ENCODE results near the gene RPS6KB2. TPM values are rescaled to one million over a fixed set of nuclear protein-coding genes. Genes with fewer than 3 reads are reported as not detected.
A peak's percentile ranks its signal among the peaks of the same experiment; 100 is the strongest.
"Not testable (repeated sequence)": the region's sequence is repeated elsewhere in the genome, so short reads cannot be mapped to it uniquely, and the experiment has no call there.

The RPS6KB2 gene
- total RNA-seq, 1 donor from 2014 or later: 83.1 TPM

DNA sequence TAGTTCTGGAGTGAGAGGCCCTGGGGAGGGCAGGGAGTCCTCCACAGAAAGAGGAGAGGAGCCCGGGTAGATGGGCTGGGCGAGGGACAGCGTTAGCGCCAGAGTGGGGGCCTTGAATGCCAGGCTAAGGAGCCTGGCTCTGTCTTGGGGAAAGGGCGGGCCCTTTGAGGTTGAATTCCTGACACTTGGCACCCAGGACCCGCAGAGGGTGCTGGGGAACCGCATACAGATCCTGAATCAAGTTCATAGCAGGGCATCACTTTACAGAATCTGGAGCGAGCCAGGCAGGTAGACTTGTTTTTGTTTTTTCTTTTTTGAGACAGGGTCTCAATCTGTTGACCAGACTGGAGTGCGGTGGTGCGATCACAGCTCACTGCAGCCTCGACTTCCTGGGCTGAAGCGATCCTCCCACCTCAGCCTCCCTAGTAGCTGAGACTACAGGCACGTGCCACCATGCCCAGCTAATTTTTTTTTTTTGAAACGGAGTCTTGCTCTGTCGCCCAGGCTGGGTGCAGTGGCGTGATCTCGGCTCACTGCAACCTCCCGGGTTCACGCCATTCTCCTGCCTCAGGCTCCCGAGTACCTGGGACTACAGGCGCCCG lies 6.8 kb upstream of the RPS6KB2 start:
- peaks cover 6% of the 10 kb centered on the region for H3K27me3 Mint-ChIP-seq
- H3K9me3 Mint-ChIP-seq: no peaks in the 10 kb centered on the region
- peaks cover 31% of the 10 kb centered on the region for H3K4me1 Mint-ChIP-seq
- intact Hi-C loops (cut with micrococcal nuclease): loop anchor here (1.0 to 10.0 kb wide), 2 partner anchors 20 to 183 kb away; partner anchors contain the start of genes NDUFV1 and PPP1CA
- no peaks in the 10 kb centered on the region for H3K36me3 Mint-ChIP-seq (ENCODE audit: low read depth)
- H3K27ac Mint-ChIP-seq: peak overlapping the region; percentile 72
- peak overlapping the region; percentile 77 for H3K4me3 Mint-ChIP-seq
- no peak for DNase-seq

DNA sequence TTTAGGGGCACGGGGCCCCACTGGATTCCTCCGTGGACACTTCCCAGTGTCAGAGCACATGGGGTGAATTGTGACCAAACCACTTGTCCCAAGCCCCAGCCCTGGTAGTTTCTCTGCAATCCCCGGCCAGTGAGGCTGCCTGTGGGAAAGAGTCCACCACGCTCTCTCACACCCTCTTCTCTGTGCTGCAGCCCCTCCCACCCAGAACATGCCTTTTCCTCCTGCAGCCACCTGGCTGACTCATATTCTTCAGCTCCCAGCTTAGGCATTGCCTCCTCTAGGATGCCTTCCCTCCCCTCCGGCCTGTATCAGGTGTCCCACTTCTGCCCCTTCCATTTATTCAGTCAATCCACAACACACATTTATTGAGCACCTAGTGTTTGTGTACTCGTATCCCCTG lies 5.4 kb upstream of the RPS6KB2 start:
- Mint-ChIP-seq H3K27ac (no peak overlapping the region), H3K36me3 (ENCODE audit: low read depth) (no peaks in the 10 kb centered on the region), H3K4me3 (peak overlapping the region; percentile 39), H3K9me3 (no peaks in the 10 kb centered on the region), H3K27me3 (peaks cover 2% of the 10 kb centered on the region), H3K4me1 (peaks cover 30% of the 10 kb centered on the region)
- intact Hi-C loops (cut with micrococcal nuclease): loop anchor here (10.0 kb wide), 1 partner anchor 182 kb away; the partner anchor contains the start of gene NDUFV1
- no peak for DNase-seq

DNA sequence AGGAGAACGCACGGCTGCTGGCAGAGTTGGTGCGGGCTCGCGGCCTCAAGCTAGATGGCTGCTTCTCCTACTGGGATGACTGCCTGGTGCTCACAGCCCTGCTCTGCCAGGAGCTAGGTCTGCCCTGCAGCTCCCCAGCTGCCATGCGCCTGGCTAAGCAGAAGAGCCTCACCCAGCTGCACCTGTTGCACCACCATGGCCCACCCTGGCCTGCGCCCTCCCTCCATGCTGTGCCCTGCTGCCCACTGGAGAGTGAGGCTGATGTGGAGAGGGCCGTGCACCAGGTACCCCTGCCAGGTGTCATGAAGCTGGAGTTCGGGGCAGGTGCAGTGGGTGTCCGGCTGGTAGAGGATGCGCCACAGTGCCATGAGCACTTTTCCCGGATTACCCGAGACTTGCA lies 4.8 kb upstream of the RPS6KB2 start:
- intact Hi-C loops (cut with micrococcal nuclease): loop anchor here (10.0 kb wide), 1 partner anchor 181 kb away; the partner anchor contains the start of gene NDUFV1
- Mint-ChIP-seq H3K36me3 (ENCODE audit: low read depth) (peaks cover 3% of the 10 kb centered on the region), H3K27ac (no peak overlapping the region), H3K9me3 (no peaks in the 10 kb centered on the region), H3K4me3 (no peak overlapping the region), H3K4me1 (peaks cover 30% of the 10 kb centered on the region), H3K27me3 (no peaks in the 10 kb centered on the region)
- no peak for DNase-seq

DNA sequence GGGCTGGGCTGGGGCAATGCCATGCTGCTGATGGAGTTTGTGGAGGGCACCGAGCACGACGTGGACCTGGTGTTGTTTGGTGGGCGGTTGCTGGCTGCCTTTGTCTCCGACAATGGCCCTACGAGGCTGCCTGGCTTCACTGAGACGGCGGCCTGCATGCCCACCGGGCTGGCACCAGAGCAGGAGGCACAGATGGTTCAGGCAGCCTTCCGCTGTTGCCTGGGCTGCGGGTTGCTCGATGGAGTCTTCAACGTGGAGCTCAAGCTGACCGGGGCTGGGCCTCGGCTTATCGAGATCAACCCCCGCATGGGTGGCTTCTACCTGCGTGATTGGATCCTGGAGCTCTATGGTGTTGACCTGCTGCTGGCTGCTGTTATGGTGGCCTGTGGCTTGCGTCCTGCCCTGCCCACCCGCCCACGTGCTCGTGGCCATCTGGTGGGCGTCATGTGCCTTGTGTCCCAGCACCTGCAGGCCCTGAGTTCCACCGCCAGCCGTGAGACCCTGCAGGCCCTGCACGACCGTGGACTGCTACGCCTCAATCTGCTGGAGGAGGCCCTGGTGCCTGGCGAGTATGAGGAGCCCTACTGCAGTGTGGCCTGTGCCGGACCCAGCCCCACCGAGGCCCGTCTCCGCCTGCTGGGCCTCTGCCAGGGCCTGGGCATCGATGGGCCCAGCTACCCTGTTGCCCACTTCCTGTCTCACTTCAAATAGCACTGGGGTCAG lies 4.2 kb upstream of the RPS6KB2 start:
- no peak overlapping the region for H3K27ac Mint-ChIP-seq
- H3K36me3 Mint-ChIP-seq (ENCODE audit: low read depth): peaks cover 3% of the 10 kb centered on the region
- no peaks in the 10 kb centered on the region for H3K27me3 Mint-ChIP-seq
- intact Hi-C loops (cut with micrococcal nuclease): loop anchor here (10.0 kb wide), 1 partner anchor 181 kb away; the partner anchor contains the start of gene NDUFV1
- H3K4me3 Mint-ChIP-seq: no peak overlapping the region
- DNase-seq: no peak
- no peaks in the 10 kb centered on the region for H3K9me3 Mint-ChIP-seq
- H3K4me1 Mint-ChIP-seq: peaks cover 29% of the 10 kb centered on the region

DNA sequence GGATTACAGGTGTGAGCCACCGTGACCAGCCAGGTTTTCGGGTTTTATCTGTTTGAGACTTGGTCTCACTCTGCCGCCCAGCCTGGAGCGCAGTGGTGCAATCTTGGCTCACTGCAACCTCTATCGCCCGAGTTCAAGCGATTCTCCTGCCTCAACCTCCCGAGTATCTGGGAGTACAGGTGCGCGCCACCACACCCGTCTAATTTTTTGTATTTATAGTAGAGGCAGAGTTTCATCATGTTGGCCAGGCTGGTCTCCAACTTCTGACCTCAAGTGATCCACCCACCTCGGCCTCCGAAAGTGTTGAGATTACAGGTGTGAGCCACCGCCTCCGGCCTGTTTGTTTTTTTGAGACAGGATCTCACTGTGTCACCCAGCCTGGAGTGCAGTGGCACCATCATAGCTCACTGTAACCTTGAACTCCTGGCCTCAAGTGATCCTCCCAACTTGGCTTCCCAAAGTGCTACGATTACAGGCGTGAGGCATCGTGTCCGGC lies 882 bp upstream of the RPS6KB2 start:
- not testable (repeated sequence) for H3K27me3 Mint-ChIP-seq, H3K9me3 Mint-ChIP-seq, DNase-seq
- peak overlapping the region; percentile 98 for H3K4me3 Mint-ChIP-seq
- peaks cover 31% of the 10 kb centered on the region for H3K4me1 Mint-ChIP-seq
- intact Hi-C loops (cut with micrococcal nuclease): loop anchor here (10.0 kb wide), 1 partner anchor 177 kb away; the partner anchor contains the start of gene NDUFV1
- H3K36me3 Mint-ChIP-seq (ENCODE audit: low read depth): peaks cover 20% of the 10 kb centered on the region
- H3K27ac Mint-ChIP-seq: peak overlapping the region; percentile 97

DNA sequence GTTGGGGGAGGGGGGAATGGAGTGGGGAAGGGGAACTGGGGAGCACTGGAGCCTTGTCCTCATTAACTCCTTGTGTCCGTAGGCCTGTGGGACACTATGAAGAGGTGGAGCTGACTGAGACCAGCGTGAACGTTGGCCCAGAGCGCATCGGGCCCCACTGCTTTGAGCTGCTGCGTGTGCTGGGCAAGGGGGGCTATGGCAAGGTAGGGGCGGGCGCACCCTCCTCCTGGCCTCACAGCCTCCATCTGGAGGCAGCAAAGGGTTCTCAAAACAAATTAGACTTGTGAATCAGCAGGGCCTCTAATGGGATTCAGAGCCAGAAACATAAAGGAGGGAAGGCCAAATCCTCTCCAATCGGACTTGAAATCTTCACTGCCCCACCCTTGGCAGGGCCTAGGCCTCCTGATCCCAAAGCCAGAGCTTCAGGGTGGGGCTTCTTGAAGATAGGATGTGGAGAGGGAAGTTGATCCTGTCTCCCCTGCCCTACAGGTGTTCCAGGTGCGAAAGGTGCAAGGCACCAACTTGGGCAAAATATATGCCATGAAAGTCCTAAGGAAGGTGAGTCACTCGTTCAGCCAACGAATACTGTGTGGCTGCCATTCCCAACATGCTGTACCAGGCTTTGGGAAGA lies 859 bp downstream of the RPS6KB2 start:
- no peaks in the 10 kb centered on the region for H3K27me3 Mint-ChIP-seq
- H3K9me3 Mint-ChIP-seq: no peaks in the 10 kb centered on the region
- intact Hi-C loops (cut with micrococcal nuclease): loop anchor here (2.0 to 10.0 kb wide), 2 partner anchors 76 to 176 kb away; partner anchors contain the start of genes NDUFV1 and POLD4
- H3K4me1 Mint-ChIP-seq: peaks cover 30% of the 10 kb centered on the region
- peak overlapping the region; percentile 98 for H3K4me3 Mint-ChIP-seq
- no peak for DNase-seq
- peak overlapping the region; percentile 97 for H3K27ac Mint-ChIP-seq
- H3K36me3 Mint-ChIP-seq (ENCODE audit: low read depth): peaks cover 24% of the 10 kb centered on the region

DNA sequence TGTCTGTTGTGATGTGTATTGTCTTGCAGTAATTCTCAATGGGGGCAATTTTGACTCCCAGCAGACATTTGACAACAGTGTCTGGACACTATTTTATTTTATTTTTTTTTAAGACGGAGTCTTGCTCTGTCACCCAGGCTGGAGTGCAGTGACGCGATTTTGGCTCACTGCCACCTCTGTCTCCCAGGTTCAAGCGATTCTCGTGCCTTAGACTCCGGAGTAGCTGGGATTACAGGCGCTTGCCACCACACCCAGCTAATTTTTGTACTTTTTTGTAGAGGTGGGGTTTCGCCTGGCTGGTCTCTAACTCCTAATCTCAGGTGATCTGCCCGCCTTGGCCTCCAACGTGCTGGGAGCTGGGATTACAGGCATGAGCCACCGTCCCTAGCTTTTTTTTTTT lies 1.4 kb downstream of the RPS6KB2 start:
- H3K27ac Mint-ChIP-seq: no peak overlapping the region
- H3K27me3 Mint-ChIP-seq: no peaks in the 10 kb centered on the region
- no peak for DNase-seq
- H3K36me3 Mint-ChIP-seq (ENCODE audit: low read depth): peaks cover 25% of the 10 kb centered on the region
- peak overlapping the region; percentile 50 for H3K4me3 Mint-ChIP-seq
- intact Hi-C loops (cut with micrococcal nuclease): loop anchor here (2.0 to 10.0 kb wide), 2 partner anchors 77 to 175 kb away; partner anchors contain the start of genes NDUFV1 and POLD4
- no peaks in the 10 kb centered on the region for H3K9me3 Mint-ChIP-seq
- peaks cover 28% of the 10 kb centered on the region for H3K4me1 Mint-ChIP-seq

DNA sequence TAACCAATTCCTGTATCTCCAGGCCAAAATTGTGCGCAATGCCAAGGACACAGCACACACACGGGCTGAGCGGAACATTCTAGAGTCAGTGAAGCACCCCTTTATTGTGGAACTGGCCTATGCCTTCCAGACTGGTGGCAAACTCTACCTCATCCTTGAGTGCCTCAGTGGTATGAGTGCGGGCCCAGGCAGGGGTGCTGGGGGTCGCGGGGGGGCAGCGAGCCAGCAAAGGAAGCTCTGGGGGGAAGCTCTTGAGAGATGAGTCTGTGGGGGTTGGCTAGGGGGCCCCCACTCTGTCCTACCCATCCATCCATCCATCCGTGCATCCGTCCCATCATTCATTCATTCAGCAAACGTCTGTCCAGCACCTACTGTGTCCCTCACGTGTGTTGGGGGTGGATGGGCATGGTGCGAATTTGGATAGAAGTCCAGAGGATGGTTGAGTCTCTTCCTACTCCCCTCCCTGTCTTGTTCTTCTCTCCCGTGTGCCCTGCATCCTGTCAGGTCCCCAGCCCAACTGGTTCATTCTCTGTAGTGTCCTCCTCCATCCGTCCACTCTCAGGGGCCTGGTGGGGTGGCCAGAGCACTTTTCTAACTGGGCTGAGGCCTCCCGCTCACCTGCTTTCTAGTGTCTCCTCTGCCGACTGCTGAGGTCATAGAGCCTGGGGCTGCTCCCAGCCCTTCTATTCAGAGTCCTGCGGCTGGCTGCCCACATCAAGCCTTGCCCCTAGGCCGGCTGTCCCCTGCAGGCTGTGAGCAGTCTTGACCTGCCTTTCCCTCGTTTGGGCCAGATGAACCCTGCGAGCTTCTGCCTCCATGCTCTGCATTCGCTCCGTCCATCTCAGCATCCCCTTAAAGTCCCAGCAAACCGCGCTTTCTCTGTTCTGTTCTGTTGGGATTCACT lies 3.3 kb downstream of the RPS6KB2 start:
- Mint-ChIP-seq H3K36me3 (ENCODE audit: low read depth) (peaks cover 37% of the 10 kb centered on the region), H3K4me3 (peak overlapping the region; percentile 26)
- intact Hi-C loops (cut with micrococcal nuclease): no loop called here

DNA sequence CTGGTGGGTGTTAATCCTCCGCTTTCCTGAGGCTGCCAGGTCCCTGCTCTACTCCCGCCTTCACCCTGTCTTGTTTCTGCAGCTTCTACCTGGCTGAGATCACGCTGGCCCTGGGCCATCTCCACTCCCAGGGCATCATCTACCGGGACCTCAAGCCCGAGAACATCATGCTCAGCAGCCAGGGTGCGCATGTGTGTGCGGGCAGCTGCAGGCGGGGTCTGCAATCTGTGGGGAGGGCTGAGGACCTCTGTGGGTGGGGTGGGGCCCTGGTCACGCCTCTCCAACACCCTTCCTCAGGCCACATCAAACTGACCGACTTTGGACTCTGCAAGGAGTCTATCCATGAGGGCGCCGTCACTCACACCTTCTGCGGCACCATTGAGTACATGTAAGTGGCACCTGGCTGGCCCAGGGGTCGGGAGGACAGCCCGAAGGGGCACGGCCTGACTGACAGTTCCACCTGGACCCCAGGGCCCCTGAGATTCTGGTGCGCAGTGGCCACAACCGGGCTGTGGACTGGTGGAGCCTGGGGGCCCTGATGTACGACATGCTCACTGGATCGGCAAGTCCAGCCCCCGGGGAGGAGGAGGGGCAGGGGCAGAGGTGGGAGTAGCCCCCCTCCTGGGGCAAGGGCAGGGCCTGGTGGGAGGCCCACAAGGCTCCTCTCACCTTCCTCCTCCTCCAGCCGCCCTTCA lies 4.5 kb downstream of the RPS6KB2 start:
- H3K9me3 Mint-ChIP-seq: no peaks in the 10 kb centered on the region
- H3K4me3 Mint-ChIP-seq: no peak overlapping the region
- intact Hi-C loops (cut with micrococcal nuclease): no loop called here
- H3K4me1 Mint-ChIP-seq: peaks cover 25% of the 10 kb centered on the region
- H3K27ac Mint-ChIP-seq: peak overlapping the region; percentile 58
- peaks cover 46% of the 10 kb centered on the region for H3K36me3 Mint-ChIP-seq (ENCODE audit: low read depth)
- no peak for DNase-seq
- H3K27me3 Mint-ChIP-seq: no peaks in the 10 kb centered on the region

More for the DNA sequence above, 3.3 kb downstream of the RPS6KB2 start:
- Mint-ChIP-seq H3K9me3 (no peaks in the 10 kb centered on the region), H3K4me1 (peaks cover 30% of the 10 kb centered on the region), H3K27me3 (no peaks in the 10 kb centered on the region), H3K27ac (peak overlapping the region; percentile 51)
- no peak for DNase-seq

DNA sequence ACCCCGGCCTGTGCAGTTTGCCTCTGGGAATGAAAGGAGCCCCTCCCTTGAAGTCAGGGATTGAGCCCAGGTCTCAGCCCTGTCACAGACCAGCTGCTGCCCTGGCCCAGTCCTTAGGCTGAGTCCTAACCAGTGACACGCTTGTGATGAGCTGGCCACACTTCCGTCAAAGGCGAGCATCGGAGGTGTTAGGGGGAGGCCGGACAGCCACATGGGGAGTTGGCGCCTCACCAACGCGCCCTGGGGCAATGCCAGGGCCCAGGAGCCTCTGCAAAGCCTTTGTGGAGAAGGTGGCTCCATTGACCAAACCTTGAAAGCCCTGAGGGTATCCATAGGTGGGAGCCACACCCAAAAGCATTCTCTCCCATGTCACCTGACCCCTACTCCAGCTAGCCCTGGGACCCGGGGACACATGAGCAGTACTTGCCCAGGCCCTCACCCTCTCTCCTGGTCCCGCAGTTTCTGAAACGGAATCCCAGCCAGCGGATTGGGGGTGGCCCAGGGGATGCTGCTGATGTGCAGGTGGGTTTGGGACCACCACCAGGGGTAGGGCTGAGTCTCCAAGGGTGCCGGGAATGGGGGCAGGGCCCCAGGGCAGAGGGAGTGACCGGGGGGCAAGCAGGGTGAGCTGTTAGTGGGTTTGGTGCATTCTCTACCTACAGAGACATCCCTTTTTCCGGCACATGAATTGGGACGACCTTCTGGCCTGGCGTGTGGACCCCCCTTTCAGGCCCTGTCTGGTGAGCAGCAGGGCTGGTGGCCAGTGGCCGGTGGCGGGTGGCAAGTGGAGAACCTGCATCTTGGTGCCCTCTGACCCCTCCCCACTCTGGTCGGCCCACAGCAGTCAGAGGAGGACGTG lies 5.5 kb downstream of the RPS6KB2 start:
- intact Hi-C loops (cut with micrococcal nuclease): no loop called here
- H3K4me1 Mint-ChIP-seq: peaks cover 26% of the 10 kb centered on the region
- no peaks in the 10 kb centered on the region for H3K27me3 Mint-ChIP-seq
- H3K9me3 Mint-ChIP-seq: no peaks in the 10 kb centered on the region
- H3K27ac Mint-ChIP-seq: peak overlapping the region; percentile 58
- peak overlapping the region; percentile 41 for H3K4me3 Mint-ChIP-seq
- peaks cover 51% of the 10 kb centered on the region for H3K36me3 Mint-ChIP-seq (ENCODE audit: low read depth)
- no peak for DNase-seq

DNA sequence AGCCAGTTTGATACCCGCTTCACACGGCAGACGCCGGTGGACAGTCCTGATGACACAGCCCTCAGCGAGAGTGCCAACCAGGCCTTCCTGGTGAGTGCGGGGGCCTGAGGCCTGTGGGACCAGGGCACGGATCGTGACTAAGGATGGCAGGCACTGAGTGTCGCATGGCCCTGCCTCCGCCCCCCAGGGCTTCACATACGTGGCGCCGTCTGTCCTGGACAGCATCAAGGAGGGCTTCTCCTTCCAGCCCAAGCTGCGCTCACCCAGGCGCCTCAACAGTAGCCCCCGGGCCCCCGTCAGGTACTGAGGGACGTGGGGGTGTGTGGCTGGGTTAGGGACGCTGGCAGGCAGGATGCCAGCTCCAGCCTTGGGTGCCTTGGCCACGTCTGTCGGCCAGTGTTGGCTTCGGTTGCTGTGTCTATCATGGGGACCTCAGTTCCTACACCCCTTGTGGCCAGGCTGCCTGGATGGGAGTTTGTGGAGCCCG lies 6.1 kb downstream of the RPS6KB2 start:
- Mint-ChIP-seq H3K36me3 (ENCODE audit: low read depth) (peaks cover 57% of the 10 kb centered on the region), H3K27me3 (no peaks in the 10 kb centered on the region), H3K4me1 (peaks cover 31% of the 10 kb centered on the region), H3K9me3 (no peaks in the 10 kb centered on the region), H3K4me3 (peak overlapping the region; percentile 41), H3K27ac (no peak overlapping the region)
- intact Hi-C loops (cut with micrococcal nuclease): no loop called here
- no peak for DNase-seq

Measured in activated CD4-positive, alpha-beta T cell treated with anti-CD3 and anti-CD28 coated beads, Interleukin-2, amount 10 ng/mL, durations not matched to agents 24 days and 14 days (primary cell).